Activated CD8-positive, alpha-beta memory T cell treated with anti-CD3 and anti-CD28 coated beads, Interleukin-2, amount 10 ng/mL, durations not matched to agents 7 days and 5 days (primary cell): ENCODE results near the gene VWA3B. TPM values are rescaled to one million over a fixed set of nuclear protein-coding genes. Genes with fewer than 3 reads are reported as not detected.
"Not testable (repeated sequence)": the region's sequence is repeated elsewhere in the genome, so short reads cannot be mapped to it uniquely, and the experiment has no call there.

Experiments
- ATAC-seq: fragments of 150-1000 bp; cut with Tn5 transposase; one replicate; pipeline ENCODE4 v1.10.0; 2021; ENCODE audit warnings: moderate library complexity
- CTCF ChIA-PET: fragments of 350-600 bp; sonication (Branson Sonifier 250); formaldehyde crosslinking; loops from one replicate; lab custom pipeline; 2021; ENCODE audit warnings: antibody characterized with exemption; lab: Charles Lee
- DNase-seq: peaks from one replicate; pipeline ENCODE4 v3.0.0-alpha.2; 2020
- H3K27ac Mint-ChIP-seq: one replicate; pipeline ENCODE4 v1.8.0; 2021; ENCODE audit warnings: mild to moderate bottlenecking, mixed read lengths
- H3K27me3 Mint-ChIP-seq: one replicate; pipeline ENCODE4 v1.8.0; 2021; ENCODE audit warnings: mixed read lengths
- H3K36me3 Mint-ChIP-seq: one replicate; pipeline ENCODE4 v1.8.0; 2021; ENCODE audit warnings: mild to moderate bottlenecking, mixed read lengths
- H3K4me1 Mint-ChIP-seq: one replicate; pipeline ENCODE4 v1.8.0; 2021; ENCODE audit warnings: mixed read lengths
- H3K4me3 Mint-ChIP-seq: one replicate; pipeline ENCODE4 v1.8.0; 2021; ENCODE audit warnings: mild to moderate bottlenecking, moderate library complexity, mixed read lengths
- H3K9me3 Mint-ChIP-seq: one replicate; pipeline ENCODE4 v1.8.0; 2022; ENCODE audit warnings: low read depth, mixed read lengths
- total RNA-seq, 2 experiments: library from RNA; stranded (reverse); gene quantifications; one replicate each; pipeline ENCODE4 v1.2.3, GENCODE V29; 2021

VWA3B gene
- total RNA-seq, 2 experiments from 2014 or later = not detected

GRCh38 chr2:98236935-98237334, 150.0 kb downstream of the VWA3B start:
- H3K27me3 Mint-ChIP-seq = peaks cover 41% of the 10 kb centered on the region
- no peaks in the 10 kb centered on the region for H3K36me3 Mint-ChIP-seq
- H3K4me3 Mint-ChIP-seq = no peak overlapping the region
- DNase-seq (no peak), ATAC-seq (no peak)
- CTCF ChIA-PET = no interaction called here
- no peaks in the 10 kb centered on the region for H3K9me3 Mint-ChIP-seq
- no peaks in the 10 kb centered on the region for H3K4me1 Mint-ChIP-seq
- H3K27ac Mint-ChIP-seq = no peak overlapping the region

- Mint-ChIP-seq H3K27me3 (peaks cover 45% of the 10 kb centered on the region), H3K4me3 (no peak overlapping the region), H3K36me3 (no peaks in the 10 kb centered on the region), H3K9me3 (no peaks in the 10 kb centered on the region), H3K4me1 (no peaks in the 10 kb centered on the region), H3K27ac (no peak overlapping the region)
- DNase-seq = no peak
- CTCF ChIA-PET = no interaction called here
- ATAC-seq = no peak
Observed at GRCh38 chr2:98240786-98241398, 153.9 kb downstream of the VWA3B start.

GRCh38 chr2:98241592-98241991, 154.6 kb downstream of the VWA3B start:
- CTCF ChIA-PET = no interaction called here
- Mint-ChIP-seq H3K4me1 (no peaks in the 10 kb centered on the region), H3K4me3 (no peak overlapping the region), H3K27me3 (peaks cover 40% of the 10 kb centered on the region), H3K9me3 (no peaks in the 10 kb centered on the region), H3K27ac (no peak overlapping the region), H3K36me3 (no peaks in the 10 kb centered on the region)
- no peak for DNase-seq
- ATAC-seq = no peak

GRCh38 chr2:98242003-98242402, 155.0 kb downstream of the VWA3B start:
- Mint-ChIP-seq H3K27me3 (peaks cover 39% of the 10 kb centered on the region), H3K36me3 (no peaks in the 10 kb centered on the region), H3K4me1 (no peaks in the 10 kb centered on the region), H3K4me3 (no peak overlapping the region), H3K9me3 (no peaks in the 10 kb centered on the region), H3K27ac (no peak overlapping the region)
- ATAC-seq = no peak
- no peak for DNase-seq
- CTCF ChIA-PET = no interaction called here

- H3K27me3 Mint-ChIP-seq = peaks cover 22% of the 10 kb centered on the region
- H3K9me3 Mint-ChIP-seq = peaks cover 5% of the 10 kb centered on the region
- ATAC-seq = no peak
- no peak for DNase-seq
- H3K27ac Mint-ChIP-seq = no peak overlapping the region
- H3K4me3 Mint-ChIP-seq = no peak overlapping the region
- H3K4me1 Mint-ChIP-seq = no peaks in the 10 kb centered on the region
- H3K36me3 Mint-ChIP-seq = peaks cover 1% of the 10 kb centered on the region
- CTCF ChIA-PET = no interaction called here
Observed at GRCh38 chr2:98245491-98245890, 158.5 kb downstream of the VWA3B start.

- Mint-ChIP-seq H3K36me3 (peaks cover 1% of the 10 kb centered on the region), H3K4me1 (no peaks in the 10 kb centered on the region), H3K27me3 (peaks cover 17% of the 10 kb centered on the region), H3K4me3 (no peak overlapping the region), H3K27ac (no peak overlapping the region), H3K9me3 (peaks cover 5% of the 10 kb centered on the region)
- ATAC-seq (no peak), DNase-seq (no peak)
- CTCF ChIA-PET = no interaction called here
Observed at GRCh38 chr2:98247383-98247782, 160.4 kb downstream of the VWA3B start.

- Mint-ChIP-seq H3K4me3 (no peak overlapping the region), H3K36me3 (peaks cover 1% of the 10 kb centered on the region), H3K27me3 (peaks cover 28% of the 10 kb centered on the region), H3K9me3 (peaks cover 4% of the 10 kb centered on the region), H3K27ac (no peak overlapping the region), H3K4me1 (no peaks in the 10 kb centered on the region)
- DNase-seq (no peak), ATAC-seq (no peak)
- CTCF ChIA-PET = no interaction called here
Observed at GRCh38 chr2:98252038-98252773, 165.2 kb downstream of the VWA3B start.

- ATAC-seq (no peak), DNase-seq (no peak)
- peaks cover 40% of the 10 kb centered on the region for H3K27me3 Mint-ChIP-seq
- peaks cover 1% of the 10 kb centered on the region for H3K36me3 Mint-ChIP-seq
- no peak overlapping the region for H3K4me3 Mint-ChIP-seq
- no peak overlapping the region for H3K27ac Mint-ChIP-seq
- H3K4me1 Mint-ChIP-seq = no peaks in the 10 kb centered on the region
- H3K9me3 Mint-ChIP-seq = no peaks in the 10 kb centered on the region
- CTCF ChIA-PET = interaction anchor here (1.1 to 1.8 kb wide), 2 partner anchors 15 to 131 kb away, joined by 4 read pairs; no protein-coding TSS in a partner anchor
Observed at GRCh38 chr2:98253461-98254070, 166.6 kb downstream of the VWA3B start.

GRCh38 chr2:98254504-98255059, 167.6 kb downstream of the VWA3B start:
- ATAC-seq (no peak), DNase-seq (no peak)
- Mint-ChIP-seq H3K9me3 (no peaks in the 10 kb centered on the region), H3K4me1 (no peaks in the 10 kb centered on the region), H3K27ac (no peak overlapping the region), H3K27me3 (peaks cover 48% of the 10 kb centered on the region), H3K36me3 (no peaks in the 10 kb centered on the region), H3K4me3 (no peak overlapping the region)
- CTCF ChIA-PET = interaction anchor here (1.8 kb wide), 1 partner anchor 130 kb away, joined by 4 read pairs; no protein-coding TSS in a partner anchor

GRCh38 chr2:98258906-98259305, 171.9 kb downstream of the VWA3B start:
- Mint-ChIP-seq H3K36me3 (peaks cover 6% of the 10 kb centered on the region), H3K4me1 (no peaks in the 10 kb centered on the region), H3K27me3 (peaks cover 73% of the 10 kb centered on the region), H3K4me3 (no peak overlapping the region), H3K27ac (no peak overlapping the region), H3K9me3 (peaks cover 9% of the 10 kb centered on the region)
- CTCF ChIA-PET = no interaction called here
- DNase-seq (no peak), ATAC-seq (no peak)

GRCh38 chr2:98263362-98263761, 176.4 kb downstream of the VWA3B start:
- CTCF ChIA-PET = no interaction called here
- DNase-seq (no peak), ATAC-seq (no peak)
- H3K36me3 Mint-ChIP-seq = peaks cover 7% of the 10 kb centered on the region
- no peak overlapping the region for H3K4me3 Mint-ChIP-seq
- H3K27me3 Mint-ChIP-seq = peaks cover 51% of the 10 kb centered on the region
- no peak overlapping the region for H3K27ac Mint-ChIP-seq
- H3K9me3 Mint-ChIP-seq = peaks cover 13% of the 10 kb centered on the region
- no peaks in the 10 kb centered on the region for H3K4me1 Mint-ChIP-seq

GRCh38 chr2:98268225-98268624, 181.3 kb downstream of the VWA3B start:
- not testable (repeated sequence) for H3K27ac Mint-ChIP-seq, DNase-seq, H3K36me3 Mint-ChIP-seq, H3K4me3 Mint-ChIP-seq, H3K4me1 Mint-ChIP-seq, ATAC-seq
- H3K9me3 Mint-ChIP-seq = peaks cover 13% of the 10 kb centered on the region
- CTCF ChIA-PET = interaction anchor here (1.0 to 2.0 kb wide), 3 partner anchors 9 to 461 kb away, joined by 3 to 9 read pairs (median 4); no protein-coding TSS in a partner anchor
- H3K27me3 Mint-ChIP-seq = peaks cover 28% of the 10 kb centered on the region

GRCh38 chr2:98269274-98269673, 182.3 kb downstream of the VWA3B start:
- H3K36me3 Mint-ChIP-seq = peaks cover 2% of the 10 kb centered on the region
- ATAC-seq (no peak), DNase-seq (no peak)
- H3K9me3 Mint-ChIP-seq = peaks cover 2% of the 10 kb centered on the region
- CTCF ChIA-PET = interaction anchor here (0.7 to 2.0 kb wide), 6 partner anchors 8 to 469 kb away, joined by 3 to 9 read pairs (median 3); no protein-coding TSS in a partner anchor
- no peaks in the 10 kb centered on the region for H3K4me1 Mint-ChIP-seq
- no peak overlapping the region for H3K27ac Mint-ChIP-seq
- peaks cover 21% of the 10 kb centered on the region for H3K27me3 Mint-ChIP-seq
- H3K4me3 Mint-ChIP-seq = no peak overlapping the region
